NCI-H2227 (cell line): ENCODE data around the gene RAB34.
"Not testable (repeated sequence)": the region's sequence is repeated elsewhere in the genome, so short reads cannot be mapped to it uniquely, and the experiment has no call there.

Experiments
- DNase-seq: peaks from one replicate; lab custom pipeline; 2025; ENCODE audit not compliant: unreplicated experiment; lab: John Stamatoyannopoulos, UW

Gene RAB34

GRCh38 chr17:28746611-28747050 is 29.0 kb upstream of the RAB34 start:
- no peak for DNase-seq

GRCh38 chr17:28745786-28746411 is 28.2 kb upstream of the RAB34 start:
- DNase-seq: no peak

GRCh38 chr17:28744972-28745785 is 27.5 kb upstream of the RAB34 start:
- DNase-seq: peak; percentile 70

GRCh38 chr17:28744104-28744971 is 26.7 kb upstream of the RAB34 start:
- DNase-seq: peak; percentile 57

- DNase-seq: peak; percentile 87
Measured at GRCh38 chr17:28743243-28744103, 25.8 kb upstream of the RAB34 start, which contains the start of gene TRAF4. Gene TRAF4 (plus strand): TSS chr17:28744011. CDS start chr17:28744113, 102 bp downstream.

GRCh38 chr17:28741358-28742349 is 24.0 kb upstream of the RAB34 start:
- no peak for DNase-seq

- DNase-seq: no peak
Measured at GRCh38 chr17:28740406-28741357, 23.0 kb upstream of the RAB34 start.

- no peak for DNase-seq
Measured at GRCh38 chr17:28738680-28739384, 21.2 kb upstream of the RAB34 start.

GRCh38 chr17:28737770-28738679 is 20.4 kb upstream of the RAB34 start:
- no peak for DNase-seq

- no peak for DNase-seq
Measured at GRCh38 chr17:28737316-28737715, 19.6 kb upstream of the RAB34 start.

GRCh38 chr17:28735913-28736769 is 18.5 kb upstream of the RAB34 start:
- DNase-seq: not testable (repeated sequence)

GRCh38 chr17:28735242-28735722 is 17.6 kb upstream of the RAB34 start:
- no peak for DNase-seq

- DNase-seq: no peak
Measured at GRCh38 chr17:28734712-28735241, 17.1 kb upstream of the RAB34 start.

GRCh38 chr17:28733346-28733745 is 15.7 kb upstream of the RAB34 start:
- no peak for DNase-seq

GRCh38 chr17:28729950-28730330 is 12.3 kb upstream of the RAB34 start:
- DNase-seq: no peak
